Endothelial cell of umbilical vein (primary cell): Measurements from ENCODE around the gene PRB3.

Experiments used
- CTCF ChIP-seq, 2 donors: IDR thresholded peaks; 1 replicate in 1 of 2; 2 replicates in 1 of 2; pipeline ENCODE4 v1.5.1; 2011; ENCODE audit warnings: low read length in 2 of 2, mild to moderate bottlenecking in 2 of 2, moderate library complexity in 2 of 2, control low read depth in 1 of 2, inconsistent platforms in 1 of 2, low read depth in 1 of 2; ENCODE audit not compliant: insufficient read depth in 1 of 2; ENCODE audit errors: extremely low read depth in 1 of 2
- JUN ChIP-seq: IDR thresholded peaks from 2 replicates; pipeline ENCODE4 v1.6.1; 2011; ENCODE audit warnings: borderline replicate concordance, low read depth; ENCODE audit not compliant: insufficient read length, insufficient read depth
- MAX ChIP-seq: IDR thresholded peaks from 2 replicates; pipeline ENCODE4 v1.6.1; 2011; ENCODE audit not compliant: insufficient read depth, insufficient read length
- MYC ChIP-seq: IDR thresholded peaks from one replicate; pipeline ENCODE4 v1.6.1; 2011; ENCODE audit warnings: mild to moderate bottlenecking, low read depth, low read length
- POLR2A ChIP-seq: IDR thresholded peaks from 2 replicates; pipeline ENCODE4 v1.6.1; 2012; ENCODE audit warnings: low read depth, mild to moderate bottlenecking, control low read depth, low read length
- POLR2AphosphoS5 ChIP-seq: IDR thresholded peaks from 2 replicates; pipeline ENCODE4 v1.6.1; 2012; ENCODE audit warnings: low read depth, mild to moderate bottlenecking, control low read depth, low read length, moderate library complexity; ENCODE audit not compliant: insufficient read depth

DNA sequence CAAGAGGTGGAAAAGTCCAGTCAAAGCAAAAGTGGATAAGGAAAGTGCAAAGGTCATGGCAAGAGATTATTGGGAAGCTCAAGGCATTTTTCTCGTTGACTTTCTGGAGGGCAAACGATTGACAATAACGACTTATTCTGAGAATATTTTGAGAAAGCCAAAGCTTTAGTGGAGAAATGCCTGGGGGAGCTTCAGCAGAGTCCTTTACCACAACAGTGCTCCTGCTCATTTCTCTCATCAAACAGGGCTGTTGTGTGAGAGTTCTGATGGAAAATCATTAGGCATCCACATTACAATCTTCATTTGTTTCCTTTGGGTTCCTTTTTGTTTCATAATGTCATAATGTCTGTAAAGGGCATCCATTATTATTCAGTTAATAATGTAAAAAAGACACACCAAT is 26.9 kb downstream of the PRB3 start:
- TF ChIP-seq CTCF (IDR thresholded peaks at IDR 0.05; ENCODE audit: extremely low read depth in 1 of 2, insufficient read depth in 1 of 2, low read depth in 1 of 2, low read length in 2 of 2), result no peak
- TF ChIP-seq MAX, result no peak
- no peak for TF ChIP-seq POLR2A
- no peak for TF ChIP-seq POLR2AphosphoS5
- no peak for TF ChIP-seq MYC
- TF ChIP-seq JUN, result no peak
